Activated CD8-positive, alpha-beta memory T cell treated with anti-CD3 and anti-CD28 coated beads, Interleukin-2, amount 10 ng/mL, durations not matched to agents 7 days and 5 days (primary cell): Measurements from ENCODE around the gene SNCG. TPM values are rescaled to one million over a fixed set of nuclear protein-coding genes. Genes with fewer than 3 reads are reported as not detected.
"Not testable (repeated sequence)": the region's sequence is repeated elsewhere in the genome, so short reads cannot be mapped to it uniquely, and the experiment has no call there.

Source experiments
- ATAC-seq: fragments of 150-1000 bp; cut with Tn5 transposase; one replicate; pipeline ENCODE4 v1.10.0; 2021; ENCODE audit warnings: moderate library complexity
- CTCF ChIA-PET: fragments of 350-600 bp; sonication (Branson Sonifier 250); formaldehyde crosslinking; loops from one replicate; lab custom pipeline; 2021; ENCODE audit warnings: antibody characterized with exemption; lab: Charles Lee
- DNase-seq: peaks from one replicate; pipeline ENCODE4 v3.0.0-alpha.2; 2020
- H3K27ac Mint-ChIP-seq: one replicate; pipeline ENCODE4 v1.8.0; 2021; ENCODE audit warnings: mild to moderate bottlenecking, mixed read lengths
- H3K27me3 Mint-ChIP-seq: one replicate; pipeline ENCODE4 v1.8.0; 2021; ENCODE audit warnings: mixed read lengths
- H3K36me3 Mint-ChIP-seq: one replicate; pipeline ENCODE4 v1.8.0; 2021; ENCODE audit warnings: mild to moderate bottlenecking, mixed read lengths
- H3K4me1 Mint-ChIP-seq: one replicate; pipeline ENCODE4 v1.8.0; 2021; ENCODE audit warnings: mixed read lengths
- H3K4me3 Mint-ChIP-seq: one replicate; pipeline ENCODE4 v1.8.0; 2021; ENCODE audit warnings: mild to moderate bottlenecking, moderate library complexity, mixed read lengths
- H3K9me3 Mint-ChIP-seq: one replicate; pipeline ENCODE4 v1.8.0; 2022; ENCODE audit warnings: low read depth, mixed read lengths
- total RNA-seq, 2 experiments: library from RNA; stranded (reverse); gene quantifications; one replicate each; pipeline ENCODE4 v1.2.3, GENCODE V29; 2021

The SNCG gene
- total RNA-seq, 2 experiments from 2014 or later = not detected

- H3K4me3 Mint-ChIP-seq, H3K27ac Mint-ChIP-seq, H3K9me3 Mint-ChIP-seq, ATAC-seq, CTCF ChIA-PET, H3K27me3 Mint-ChIP-seq, DNase-seq, H3K4me1 Mint-ChIP-seq, H3K36me3 Mint-ChIP-seq: not testable (repeated sequence)
Observed at GRCh38 chr10:87009134-87009696, 50.8 kb downstream of the SNCG start.

Other genes starting within 250 kb of the SNCG start
- 10 to 100 TPM; 17.1 to 19.5 TPM for gene BMPR1A, start 202.0 kb upstream of the SNCG start, total RNA-seq
- not detected for gene MMRN2, start 984 bp upstream of the SNCG start, total RNA-seq
- not detected for gene ADIRF, start 9.9 kb downstream of the SNCG start, total RNA-seq
- not detected for gene FAM25A, start 61.7 kb downstream of the SNCG start, total RNA-seq
- 100 to 1,000 TPM in 1 of 2 experiments, 10 to 100 TPM in 1; 85.8 to 111 TPM for gene GLUD1, start 136.2 kb downstream of the SNCG start, total RNA-seq
- 10 to 100 TPM; 31.1 to 36.4 TPM for gene SHLD2, start 136.6 kb downstream of the SNCG start, total RNA-seq